Thyroid gland (tissue), 4 donors: ENCODE results near the gene MAPK10. TPM values are rescaled to one million over a fixed set of nuclear protein-coding genes. Genes with fewer than 3 reads are reported as not detected.

Experiments used
- DNase-seq, 2 donors: peaks; one replicate each; pipeline ENCODE4 v3.0.0-alpha.2; 2019
- H3K27ac ChIP-seq, 3 donors: fragments of 200-600 bp; sonication (generic); 1 replicate in 2 of 3; 2 replicates in 1 of 3; pipeline ENCODE4 v1.5.1; 2016 to 2019; ENCODE audit warnings: mild to moderate bottlenecking in 1 of 3, moderate library complexity in 1 of 3
- H3K27me3 ChIP-seq: fragments of 200-600 bp; sonication (generic); one replicate; pipeline ENCODE4 v1.5.1; 2019
- H3K36me3 ChIP-seq, 2 donors: fragments of 200-600 bp; sonication (generic); one replicate each; pipeline ENCODE4 v1.5.1; 2016 to 2019
- H3K4me1 ChIP-seq, 2 donors: fragments of 200-600 bp; sonication (generic); one replicate each; pipeline ENCODE4 v1.5.1; 2017 to 2019
- H3K4me3 ChIP-seq, 3 donors: fragments of 200-600 bp; sonication (generic); replicated peaks in 1 of 3; 1 replicate in 2 of 3; 2 replicates in 1 of 3; pipeline ENCODE4 v1.5.1; 2016; ENCODE audit warnings: mild to moderate bottlenecking in 1 of 3
- H3K9me3 ChIP-seq: fragments of 200-600 bp; sonication (generic); one replicate; pipeline ENCODE4 v1.5.1; 2017
- CTCF ChIP-seq, 6 experiments: fragments of 200-600 bp in 3 of 6; fragments of 450-650 bp in 3 of 6; sonication (generic) in 3 of 6; IDR thresholded peaks; one replicate each; pipeline ENCODE4 v1.5.1; 2016 to 2019; ENCODE audit warnings: antibody characterized with exemption in 6 of 6, mild to moderate bottlenecking in 2 of 6, inconsistent platforms in 1 of 6, moderate library complexity in 1 of 6
- POLR2A ChIP-seq, 2 donors: fragments of 450-650 bp; IDR thresholded peaks; one replicate each; pipeline ENCODE4 v1.6.1; 2017; ENCODE audit warnings: antibody characterized with exemption in 2 of 2, mild to moderate bottlenecking in 2 of 2, moderate library complexity in 1 of 2
- WGBS, 2 donors: methylation state at CpG; one replicate each; pipeline ENCODE4 v1.1.5; 2017; 5-methylcytosine and 5-hydroxymethylcytosine counted together
- intact Hi-C: fragments of 100-400 bp; cut with DNase I; formaldehyde crosslinking; loops from one replicate; pipeline ENCODE4 v1.15.1; 2023
- total RNA-seq, 4 donors: library from RNA; depleted of rRNA; stranded (reverse); fragments of >200 nt; gene quantifications; one replicate each; pipeline ENCODE4 v1.2.3, GENCODE V29; 2016

MAPK10 gene
- total RNA-seq, 4 donors from 2014 or later = 65.4 to 95.0 (median 86.2) TPM

GRCh38 chr4:86279293-86279960 lies 80.4 kb downstream of the MAPK10 start:
- no peak for TF ChIP-seq CTCF (IDR thresholded peaks at IDR 0.05)
- TF ChIP-seq POLR2A (IDR thresholded peaks at IDR 0.05) = no peak
- no peak for DNase-seq
- no peak overlapping the region for H3K4me3 ChIP-seq
- H3K36me3 ChIP-seq = no peaks in the 10 kb centered on the region
- H3K27ac ChIP-seq = no peak overlapping the region
- 82 to 83% methylated on average over 5 of the region's 5 CpGs for WGBS, 2 donors
- H3K9me3 ChIP-seq = no peaks in the 10 kb centered on the region
- no peaks in the 10 kb centered on the region for H3K27me3 ChIP-seq
- intact Hi-C loops = no loop called here
- peaks cover 0 to 13% of the 10 kb centered on the region in 2 donors for H3K4me1 ChIP-seq

GRCh38 chr4:86278126-86278525 lies 81.7 kb downstream of the MAPK10 start:
- Histone ChIP-seq H3K27ac (no peak overlapping the region), H3K4me3 (no peak overlapping the region), H3K36me3 (no peaks in the 10 kb centered on the region), H3K27me3 (no peaks in the 10 kb centered on the region), H3K9me3 (no peaks in the 10 kb centered on the region), H3K4me1 (peaks cover 0 to 13% of the 10 kb centered on the region in 2 donors)
- WGBS, 2 donors = 43 to 59% methylated on average over 2 of the region's 2 CpGs
- no peak for DNase-seq
- no peak for TF ChIP-seq CTCF (IDR thresholded peaks at IDR 0.05)
- no peak for TF ChIP-seq POLR2A (IDR thresholded peaks at IDR 0.05)
- intact Hi-C loops = no loop called here

GRCh38 chr4:86274642-86275041 lies 85.2 kb downstream of the MAPK10 start:
- no peaks in the 10 kb centered on the region for H3K27me3 ChIP-seq
- no peak for DNase-seq
- no peaks in the 10 kb centered on the region for H3K36me3 ChIP-seq
- intact Hi-C loops = no loop called here
- H3K9me3 ChIP-seq = no peaks in the 10 kb centered on the region
- TF ChIP-seq POLR2A (IDR thresholded peaks at IDR 0.05) (no peak), CTCF (IDR thresholded peaks at IDR 0.05) (no peak)
- H3K4me3 ChIP-seq = no peak overlapping the region
- no peak overlapping the region for H3K27ac ChIP-seq
- H3K4me1 ChIP-seq = peaks cover 0 to 5% of the 10 kb centered on the region in 2 donors

- Histone ChIP-seq H3K4me1 (no peaks in the 10 kb centered on the region), H3K36me3 (no peaks in the 10 kb centered on the region), H3K27ac (no peak overlapping the region), H3K27me3 (no peaks in the 10 kb centered on the region), H3K9me3 (no peaks in the 10 kb centered on the region), H3K4me3 (no peak overlapping the region)
- WGBS, 2 donors = 98% methylated on average over 1 of the region's 1 CpG
- no peak for TF ChIP-seq POLR2A (IDR thresholded peaks at IDR 0.05)
- TF ChIP-seq CTCF (IDR thresholded peaks at IDR 0.05) = no peak
- intact Hi-C loops = no loop called here
- no peak for DNase-seq
Observed at GRCh38 chr4:86272669-86273068, 87.2 kb downstream of the MAPK10 start.

- no peak for DNase-seq
- 90% methylated on average over 1 of the region's 1 CpG for WGBS, 2 donors
- TF ChIP-seq POLR2A (IDR thresholded peaks at IDR 0.05) (no peak), CTCF (IDR thresholded peaks at IDR 0.05) (no peak)
- Histone ChIP-seq H3K4me1 (no peaks in the 10 kb centered on the region), H3K27ac (no peak overlapping the region), H3K4me3 (no peak overlapping the region), H3K36me3 (no peaks in the 10 kb centered on the region), H3K27me3 (no peaks in the 10 kb centered on the region), H3K9me3 (no peaks in the 10 kb centered on the region)
- intact Hi-C loops = no loop called here
Observed at GRCh38 chr4:86271057-86271456, 88.8 kb downstream of the MAPK10 start.
